Stomach (tissue), 4 donors: ENCODE data around the gene DIP2A.

ENCODE experiments used
- CTCF ChIP-seq, 7 experiments: fragments of 450-650 bp in 4 of 7; fragments of 200-600 bp in 3 of 7; sonication (generic) in 3 of 7; IDR thresholded peaks; one replicate each; pipeline ENCODE4 v1.5.1; 2016 to 2019; ENCODE audit warnings: antibody characterized with exemption in 7 of 7, control low read depth in 2 of 7, mild to moderate bottlenecking in 1 of 7
- EP300 ChIP-seq: sonication (generic); formaldehyde crosslinking; IDR thresholded peaks from one replicate; pipeline ENCODE4 v1.6.1; 2017; ENCODE audit warnings: antibody characterized with exemption
- POLR2A ChIP-seq, 4 donors: fragments of 450-650 bp; IDR thresholded peaks; one replicate each; pipeline ENCODE4 v1.6.1; 2016; ENCODE audit warnings: antibody characterized with exemption in 4 of 4, control low read depth in 2 of 4, mild to moderate bottlenecking in 1 of 4, moderate library complexity in 1 of 4

DNA sequence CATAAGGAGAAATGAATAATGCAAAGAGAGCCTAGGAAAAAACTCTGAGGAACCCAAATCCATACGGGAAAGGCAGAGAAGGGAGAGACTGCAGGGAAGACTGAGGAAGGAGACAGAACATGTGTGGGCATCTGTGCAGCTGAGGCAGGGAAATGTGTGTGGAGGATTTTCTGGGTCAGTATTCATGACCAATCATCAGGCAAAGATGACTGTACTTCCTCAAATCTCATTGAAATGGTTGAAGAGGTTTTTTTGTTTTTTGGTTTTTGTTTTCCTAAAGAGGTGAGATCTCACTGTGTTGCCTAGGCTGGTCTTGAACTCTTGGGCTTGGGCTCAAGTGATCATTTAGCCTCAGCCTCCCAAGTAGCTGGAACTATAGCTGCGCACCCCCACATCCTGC, 15.7 kb downstream of the DIP2A start:
- TF ChIP-seq CTCF (IDR thresholded peaks at IDR 0.05) (no peak), POLR2A (IDR thresholded peaks at IDR 0.05) (no peak), EP300 (no peak)
